ENCODE measurements around the gene SLC66A1. TPM values are rescaled to one million over a fixed set of nuclear protein-coding genes. Genes with fewer than 3 reads are reported as not detected.
"Not testable (repeated sequence)": the region's sequence is repeated elsewhere in the genome, so short reads cannot be mapped to it uniquely, and the experiment has no call there.

Gene SLC66A1
- polyA plus RNA-seq (ENCODE audit: insufficient read length in 12 of 12), result 10 to 100 TPM in 3 of 12 donors, 1 to 10 TPM in 8, not detected in 1; 7.7 to 12.2 (median 8.7) TPM
- long read RNA-seq, donor 1, partial matches to known transcripts, result 154 of 270 reads
- long read RNA-seq, donor 1, other reads (novel, unspliced or antisense), result 109 of 270 reads
- long read RNA-seq, donor 2, partial matches to known transcripts, result 268 of 406 reads
- long read RNA-seq, donor 2, other reads (novel, unspliced or antisense), result 138 of 406 reads
- long read RNA-seq, donor 3, partial matches to known transcripts, result 59 of 77 reads
- long read RNA-seq, donor 3, other reads (novel, unspliced or antisense), result 17 of 77 reads
- long read RNA-seq, donor 4, partial matches to known transcripts, result 44 of 53 reads
- long read RNA-seq, donor 4, other reads (novel, unspliced or antisense), result 9 of 53 reads
- long read RNA-seq, donor 5, partial matches to known transcripts, result 312 of 406 reads
- long read RNA-seq, donor 5, other reads (novel, unspliced or antisense), result 90 of 406 reads
- long read RNA-seq, donor 6, partial matches to known transcripts, result 39 of 83 reads
- long read RNA-seq, donor 6, other reads (novel, unspliced or antisense), result 42 of 83 reads
- long read RNA-seq, donor 7, partial matches to known transcripts, result 5 of 47 reads
- long read RNA-seq, donor 7, other reads (novel, unspliced or antisense), result 41 of 47 reads
- long read RNA-seq, donor 8, partial matches to known transcripts, result 280 of 282 reads
- long read RNA-seq, donor 8, other reads (novel, unspliced or antisense), result 0 of 282 reads
- long read RNA-seq, donor 9, result 0 reads
- long read RNA-seq, donor 10, partial matches to known transcripts, result 100 of 242 reads
- long read RNA-seq, donor 10, other reads (novel, unspliced or antisense), result 138 of 242 reads
- long read RNA-seq, donor 11, partial matches to known transcripts, result 135 of 168 reads
- long read RNA-seq, donor 11, other reads (novel, unspliced or antisense), result 31 of 168 reads

- DNase-seq, result peak; percentile 93
Observed at GRCh38 chr1:19311931-19312781, at the start of gene SLC66A1, which contains the start of gene AKR7A2. TSS of gene SLC66A1 (plus strand) at chr1:19312326. CDS start at chr1:19317678, 5,352 bp downstream. TSS of gene AKR7A2 (minus strand) at chr1:19312144. CDS start at chr1:19312124, 20 bp downstream.

GRCh38 chr1:19262744-19263143 lies 49.4 kb upstream of the SLC66A1 start:
- DNase-seq, result no peak

- DNase-seq, result no peak
Observed at GRCh38 chr1:19268445-19268844, 43.7 kb upstream of the SLC66A1 start.

GRCh38 chr1:19269427-19270342 lies 42.4 kb upstream of the SLC66A1 start:
- not testable (repeated sequence) for DNase-seq

GRCh38 chr1:19270343-19270730 lies 41.8 kb upstream of the SLC66A1 start:
- DNase-seq, result not testable (repeated sequence)

- no peak for DNase-seq
Observed at GRCh38 chr1:19272064-19272463, 40.1 kb upstream of the SLC66A1 start.

- no peak for DNase-seq
Observed at GRCh38 chr1:19273106-19273843, 38.9 kb upstream of the SLC66A1 start.

- not testable (repeated sequence) for DNase-seq
Observed at GRCh38 chr1:19273844-19274531, 38.1 kb upstream of the SLC66A1 start.

- DNase-seq, result no peak
Observed at GRCh38 chr1:19274636-19275035, 37.5 kb upstream of the SLC66A1 start.

- no peak for DNase-seq
Observed at GRCh38 chr1:19283891-19284290, 28.2 kb upstream of the SLC66A1 start.

- DNase-seq, result no peak
Observed at GRCh38 chr1:19284881-19285280, 27.2 kb upstream of the SLC66A1 start.

GRCh38 chr1:19285366-19285765 lies 26.8 kb upstream of the SLC66A1 start:
- not testable (repeated sequence) for DNase-seq

GRCh38 chr1:19285807-19286206 lies 26.3 kb upstream of the SLC66A1 start:
- not testable (repeated sequence) for DNase-seq

- DNase-seq, result no peak
Observed at GRCh38 chr1:19287436-19288185, 24.5 kb upstream of the SLC66A1 start.

GRCh38 chr1:19288324-19289241 lies 23.5 kb upstream of the SLC66A1 start, which contains the start of gene AKR7A3:
TSS of gene AKR7A3 (minus strand) at chr1:19288770. CDS start at chr1:19288709, 61 bp downstream.
- not testable (repeated sequence) for DNase-seq

- DNase-seq, result no peak
Observed at GRCh38 chr1:19289244-19289643, 22.9 kb upstream of the SLC66A1 start.

GRCh38 chr1:19294638-19295037 lies 17.5 kb upstream of the SLC66A1 start:
- no peak for DNase-seq
